ENCODE data around the gene NBPF11. TPM values are rescaled to one million over a fixed set of nuclear protein-coding genes. Genes with fewer than 3 reads are reported as not detected.

The NBPF11 gene, protein sequence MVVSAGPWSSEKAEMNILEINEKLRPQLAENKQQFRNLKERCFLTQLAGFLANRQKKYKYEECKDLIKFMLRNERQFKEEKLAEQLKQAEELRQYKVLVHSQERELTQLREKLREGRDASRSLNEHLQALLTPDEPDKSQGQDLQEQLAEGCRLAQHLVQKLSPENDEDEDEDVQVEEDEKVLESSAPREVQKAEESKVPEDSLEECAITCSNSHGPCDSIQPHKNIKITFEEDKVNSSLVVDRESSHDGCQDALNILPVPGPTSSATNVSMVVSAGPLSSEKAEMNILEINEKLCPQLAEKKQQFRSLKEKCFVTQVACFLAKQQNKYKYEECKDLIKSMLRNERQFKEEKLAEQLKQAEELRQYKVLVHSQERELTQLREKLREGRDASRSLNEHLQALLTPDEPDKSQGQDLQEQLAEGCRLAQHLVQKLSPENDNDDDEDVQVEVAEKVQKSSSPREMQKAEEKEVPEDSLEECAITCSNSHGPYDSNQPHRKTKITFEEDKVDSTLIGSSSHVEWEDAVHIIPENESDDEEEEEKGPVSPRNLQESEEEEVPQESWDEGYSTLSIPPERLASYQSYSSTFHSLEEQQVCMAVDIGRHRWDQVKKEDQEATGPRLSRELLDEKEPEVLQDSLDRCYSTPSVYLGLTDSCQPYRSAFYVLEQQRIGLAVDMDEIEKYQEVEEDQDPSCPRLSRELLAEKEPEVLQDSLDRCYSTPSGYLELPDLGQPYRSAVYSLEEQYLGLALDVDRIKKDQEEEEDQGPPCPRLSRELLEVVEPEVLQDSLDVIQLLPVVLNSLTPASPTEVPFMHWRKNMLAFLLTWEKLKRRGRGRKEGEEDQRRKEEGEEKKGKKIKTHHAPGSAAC
- total RNA-seq: 1.7 and 4.0 TPM in 2 replicates

DNA sequence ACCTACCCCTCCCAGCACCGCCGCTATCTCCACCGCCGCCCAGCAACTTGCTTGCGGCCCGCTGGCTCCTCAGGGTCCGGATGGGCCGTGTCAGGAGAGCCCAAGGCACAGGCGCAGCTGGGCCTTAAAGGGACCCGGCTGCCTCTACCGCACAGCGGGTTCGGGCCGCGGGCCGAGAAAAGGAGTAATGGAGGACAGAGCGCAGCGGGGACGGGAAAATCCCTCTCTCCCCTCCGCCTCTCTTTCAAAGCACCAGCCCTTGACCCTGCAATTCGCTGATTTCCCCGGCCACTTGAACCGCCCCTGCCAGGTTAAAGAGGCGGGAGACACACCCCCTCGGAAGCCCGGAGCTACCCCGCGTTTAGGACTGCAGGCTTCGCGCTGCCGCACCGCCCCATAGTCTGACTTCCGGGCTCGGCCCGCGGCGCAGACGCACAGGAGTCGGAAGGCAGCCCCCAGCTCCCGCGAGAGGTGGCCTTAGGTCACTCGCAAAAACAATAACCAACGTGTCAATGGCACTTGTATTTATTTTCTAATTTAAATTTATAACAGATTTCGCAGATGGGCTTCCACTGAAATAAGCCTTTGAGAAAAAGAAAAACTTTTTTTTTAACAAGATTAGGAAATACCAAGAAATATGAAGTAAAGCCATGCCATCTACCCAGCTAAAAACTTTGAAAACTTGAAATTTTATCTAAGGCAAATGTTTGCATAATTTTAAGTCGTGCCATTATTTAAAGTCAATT, at the start of gene NBPF11:
TSS of gene NBPF11 (minus strand) at position 371 of the 746 bp plus-strand sequence. CDS start 25,278 bp downstream, outside the sequence.

Other genes starting within 250 kb of the NBPF11 start
- not detected in 2 replicates for gene GJA8, start 249.5 kb downstream of the NBPF11 start, total RNA-seq
- 8.7 and 12.1 TPM in 2 replicates for gene GPR89B, start 223.9 kb downstream of the NBPF11 start, total RNA-seq